CD14-positive monocyte (primary cell): ENCODE data around the gene VAV2. TPM values are rescaled to one million over a fixed set of nuclear protein-coding genes. Genes with fewer than 3 reads are reported as not detected.

Experiments used
- DNase-seq, 3 donors: peaks; one replicate each; pipeline ENCODE4 v3.0.0-alpha.2; 2011 to 2022
- H2AFZ ChIP-seq: 2 replicates; pipeline ENCODE4 v1.6.0; 2012; ENCODE audit warnings: mild to moderate bottlenecking, low read depth, low read length, inconsistent platforms; ENCODE audit not compliant: insufficient read depth, poor library complexity, severe bottlenecking
- H3K27ac ChIP-seq, 2 donors: 1 replicate in 1 of 2; 2 replicates in 1 of 2; pipeline ENCODE4 v1.5.1; 2012 to 2013; ENCODE audit warnings: low read length in 2 of 2, control low read depth in 1 of 2, inconsistent platforms in 1 of 2, low read depth in 1 of 2, mild to moderate bottlenecking in 1 of 2
- H3K27me3 ChIP-seq, 2 donors: one replicate each; pipeline versions ENCODE4 v1.6.0 to v1.6.1; 2011 to 2013; ENCODE audit warnings: low read length in 2 of 2; ENCODE audit not compliant: control insufficient read depth in 2 of 2, insufficient read depth in 2 of 2
- H3K36me3 ChIP-seq, 2 donors: replicated peaks in 1 of 2; 1 replicate in 1 of 2; 2 replicates in 1 of 2; pipeline versions ENCODE4 v1.5.1 to v1.6.1; 2012 to 2013; ENCODE audit warnings: low read length in 2 of 2, control low read depth in 1 of 2, inconsistent platforms in 1 of 2, mild to moderate bottlenecking in 1 of 2; ENCODE audit not compliant: insufficient read depth in 2 of 2, control insufficient read depth in 1 of 2
- H3K4me1 ChIP-seq, 2 donors: 1 replicate in 1 of 2; 2 replicates in 1 of 2; pipeline versions ENCODE4 v1.5.1 to v1.6.1; 2012 to 2013; ENCODE audit warnings: low read length in 2 of 2, control low read depth in 1 of 2, inconsistent platforms in 1 of 2, mild to moderate bottlenecking in 1 of 2, moderate library complexity in 1 of 2; ENCODE audit not compliant: insufficient read depth in 2 of 2, control insufficient read depth in 1 of 2
- H3K4me2 ChIP-seq: replicated peaks from 2 replicates; pipeline ENCODE3; 2012; ENCODE audit warnings: low read length, moderate library complexity, mild to moderate bottlenecking; ENCODE audit not compliant: poor library complexity, severe bottlenecking; ENCODE audit errors: extremely low read depth
- H3K4me3 ChIP-seq, 3 experiments: fragments of 200-600 bp in 1 of 3; sonication (generic) in 1 of 3; replicated peaks in 1 of 3; 1 replicate in 2 of 3; 2 replicates in 1 of 3; pipeline ENCODE4 v1.5.1; 2011 to 2013; ENCODE audit warnings: low read length in 3 of 3, mild to moderate bottlenecking in 3 of 3, control low read depth in 2 of 3, low read depth in 2 of 3, inconsistent platforms in 1 of 3, moderate library complexity in 1 of 3
- H3K79me2 ChIP-seq: 2 replicates; pipeline ENCODE4 v1.6.0; 2012; ENCODE audit warnings: mild to moderate bottlenecking, control low read depth, inconsistent platforms, low read length, moderate library complexity; ENCODE audit not compliant: insufficient read depth
- H3K9ac ChIP-seq: 2 replicates; pipeline ENCODE4 v1.6.0; 2017; ENCODE audit warnings: low read length, mild to moderate bottlenecking; ENCODE audit not compliant: insufficient read depth, poor library complexity, severe bottlenecking
- H3K9me3 ChIP-seq, 2 donors: replicated peaks in 1 of 2; 1 replicate in 1 of 2; 2 replicates in 1 of 2; pipeline versions ENCODE4 v1.5.1 to v1.6.1; 2012 to 2013; ENCODE audit warnings: low read length in 2 of 2, control low read depth in 1 of 2; ENCODE audit not compliant: control insufficient read depth in 1 of 2, insufficient read depth in 1 of 2
- H4K20me1 ChIP-seq: 2 replicates; pipeline ENCODE4 v1.6.0; 2012; ENCODE audit warnings: mild to moderate bottlenecking, low read length, control low read depth, moderate library complexity; ENCODE audit not compliant: insufficient read depth
- H3K27ac Mint-ChIP-seq, 7 donors: one replicate each; pipeline ENCODE4 v1.8.0; 2020; ENCODE audit warnings: mild to moderate bottlenecking in 7 of 7, mixed read lengths in 7 of 7, moderate library complexity in 6 of 7, inconsistent platforms in 2 of 7
- H3K27me3 Mint-ChIP-seq, 3 donors: one replicate each; pipeline ENCODE4 v1.8.0; 2021 to 2022; ENCODE audit warnings: low read depth in 3 of 3, mild to moderate bottlenecking in 3 of 3, mixed read lengths in 3 of 3, moderate library complexity in 3 of 3, inconsistent platforms in 1 of 3
- H3K36me3 Mint-ChIP-seq, 2 donors: one replicate each; pipeline ENCODE4 v1.8.0; 2020; ENCODE audit warnings: mixed read lengths in 2 of 2, inconsistent platforms in 1 of 2, mild to moderate bottlenecking in 1 of 2
- H3K4me1 Mint-ChIP-seq: one replicate; pipeline ENCODE4 v1.8.0; 2020; ENCODE audit warnings: mild to moderate bottlenecking, mixed read lengths
- H3K4me3 Mint-ChIP-seq, 2 donors: one replicate each; pipeline ENCODE4 v1.8.0; 2020; ENCODE audit warnings: mild to moderate bottlenecking in 2 of 2, mixed read lengths in 2 of 2, moderate library complexity in 1 of 2
- H3K9me3 Mint-ChIP-seq, 7 donors: one replicate each; pipeline ENCODE4 v1.8.0; 2020 to 2022; ENCODE audit warnings: mixed read lengths in 7 of 7, mild to moderate bottlenecking in 6 of 7, moderate library complexity in 6 of 7, inconsistent platforms in 2 of 7
- CTCF ChIP-seq: fragments of 200-600 bp; IDR thresholded peaks from one replicate; pipeline ENCODE4 v1.8.0; 2022; ENCODE audit warnings: antibody characterized with exemption, mild to moderate bottlenecking
- WGBS: methylation state at CpG from one replicate; pipeline ENCODE4 v1.1.5; 2013; ENCODE audit warnings: missing lambda C conversion rate; ENCODE audit not compliant: insufficient coverage; 5-methylcytosine and 5-hydroxymethylcytosine counted together
- intact Hi-C, 2 donors: fragments of 100-400 bp; cut with micrococcal nuclease; formaldehyde crosslinking; loops; one replicate each; pipeline versions ENCODE4 v1.15.0 to v1.15.1; 2023
- polyA plus RNA-seq, 3 donors: library from polyadenylated mRNA; depleted of rRNA in 1 of 3; unstranded in 2 of 3; stranded (reverse) in 1 of 3; fragments of 300-500 nt in 2 of 3; fragments of >200 nt in 1 of 3; fragmentation: Illumina TruSeq in 2 of 3; gene quantifications; 1 replicate in 2 of 3; 2 replicates in 1 of 3; pipeline ENCODE4 v1.2.3, GENCODE V29; 2012 to 2021

VAV2 gene
- polyA plus RNA-seq, 3 donors, result 2.3 to 13.6 (median 2.3) TPM

GRCh38 chr9:134035041-134036039, 43.2 kb upstream of the VAV2 start:
- WGBS, result 97% methylated on average over 25 of the region's 28 CpGs
- no peaks in the 10 kb centered on the region for H3K79me2 ChIP-seq
- peaks cover 82 to 95% of the 10 kb centered on the region in 2 donors for H3K36me3 Mint-ChIP-seq
- H3K4me1 ChIP-seq, result no peaks in the 10 kb centered on the region
- no peak overlapping the region for H3K9ac ChIP-seq
- H3K27ac Mint-ChIP-seq, result peak overlapping the region in 1 of 7 donors; percentile 48
- H3K4me3 ChIP-seq, result no peak overlapping the region
- no peak for TF ChIP-seq CTCF
- H3K4me3 Mint-ChIP-seq, result no peak overlapping the region
- no peak overlapping the region for H2AFZ ChIP-seq
- intact Hi-C loops, result no loop called here
- peaks cover 77 to 95% of the 10 kb centered on the region in 2 donors for H3K36me3 ChIP-seq
- no peak overlapping the region for H3K27ac ChIP-seq
- no peak overlapping the region for H3K4me2 ChIP-seq
- H4K20me1 ChIP-seq, result peaks cover 40% of the 10 kb centered on the region
- no peak for DNase-seq
- no peaks in the 10 kb centered on the region for H3K4me1 Mint-ChIP-seq
- H3K9me3 Mint-ChIP-seq, result peaks cover 0 to 2% (median 0%) of the 10 kb centered on the region in 7 donors
- H3K9me3 ChIP-seq, result no peaks in the 10 kb centered on the region
- no peaks in the 10 kb centered on the region for H3K27me3 ChIP-seq
- H3K27me3 Mint-ChIP-seq, result peaks cover 0 to 2% (median 0%) of the 10 kb centered on the region in 3 donors

DNA sequence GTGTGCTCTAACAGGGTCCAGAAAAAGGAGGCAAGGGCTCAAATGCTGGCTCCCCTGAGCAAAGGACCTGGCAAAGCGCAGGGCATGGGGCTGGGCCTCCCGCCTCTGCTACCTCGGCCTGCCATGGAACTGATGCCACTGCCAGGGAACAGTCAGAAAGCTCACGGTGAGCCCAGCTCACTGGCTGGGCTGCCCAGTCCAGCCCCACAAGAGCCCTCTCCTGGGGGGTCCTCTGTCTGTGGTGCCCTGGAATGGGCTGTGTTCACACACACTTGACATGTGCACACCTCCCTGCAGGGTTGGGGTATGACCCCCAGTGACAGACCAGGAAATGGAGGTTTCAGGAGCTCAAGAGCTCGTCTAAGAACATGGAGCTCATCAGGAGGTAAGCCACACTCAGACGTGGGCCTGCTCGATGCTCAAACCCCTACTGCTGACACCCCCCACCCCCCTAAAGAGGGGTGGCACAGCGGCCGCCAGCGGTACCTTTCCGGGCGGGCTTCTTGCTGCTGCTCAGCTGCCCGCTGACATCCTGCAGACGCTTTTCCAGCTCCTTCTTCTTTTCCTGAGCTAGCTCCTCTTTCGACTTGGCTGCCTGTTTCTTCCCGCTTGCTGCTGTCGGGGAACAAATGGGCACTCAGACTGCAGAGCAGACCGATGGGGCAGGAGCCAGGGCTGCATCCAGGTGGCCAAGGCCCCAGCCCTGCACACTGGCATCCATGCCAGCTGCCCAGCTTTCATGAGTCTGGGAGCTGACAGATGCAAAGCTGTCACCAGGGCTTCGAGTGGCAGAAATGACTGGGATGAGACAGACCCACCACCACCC, 42.3 kb upstream of the VAV2 start:
- Histone ChIP-seq H3K27me3 (no peaks in the 10 kb centered on the region), H3K4me2 (no peak overlapping the region), H3K36me3 (peaks cover 68 to 94% of the 10 kb centered on the region in 2 donors), H3K9me3 (no peaks in the 10 kb centered on the region), H4K20me1 (peaks cover 31% of the 10 kb centered on the region), H3K4me1 (no peaks in the 10 kb centered on the region), H3K79me2 (no peaks in the 10 kb centered on the region), H3K27ac (no peak overlapping the region), H3K9ac (no peak overlapping the region), H3K4me3 (no peak overlapping the region), H2AFZ (no peak overlapping the region)
- intact Hi-C loops, result no loop called here
- Mint-ChIP-seq H3K27ac (peak overlapping the region in 1 of 7 donors; percentile 50), H3K4me1 (no peaks in the 10 kb centered on the region), H3K9me3 (no peaks in the 10 kb centered on the region), H3K4me3 (no peak overlapping the region), H3K27me3 (no peaks in the 10 kb centered on the region), H3K36me3 (peaks cover 74 to 88% of the 10 kb centered on the region in 2 donors)
- no peak for TF ChIP-seq CTCF
- 98% methylated on average over 18 of the region's 19 CpGs for WGBS
- no peak for DNase-seq
